Measurements from ENCODE around the gene FAM20C. TPM values are rescaled to one million over a fixed set of nuclear protein-coding genes. Genes with fewer than 3 reads are reported as not detected.
"Not testable (repeated sequence)": the region's sequence is repeated elsewhere in the genome, so short reads cannot be mapped to it uniquely, and the experiment has no call there.

Gene FAM20C
- total RNA-seq, 1 donor from 2014 or later, result 22.2 TPM

- H3K4me1 ChIP-seq, result peaks cover 12% of the 10 kb centered on the region
These were observed 13.0 kb downstream of the FAM20C start for GRCh38 chr7:205115-206010.

GRCh38 chr7:206351-206750, 14.0 kb downstream of the FAM20C start:
- H3K36me3 ChIP-seq, result peaks cover 50% of the 10 kb centered on the region
- not testable (repeated sequence) for DNase-seq

More at GRCh38 chr7:205115-206010, 13.0 kb downstream of the FAM20C start:
- H3K4me3 ChIP-seq, result no peak overlapping the region
- H3K27ac ChIP-seq (replicated peaks), result no peak overlapping the region
- no peaks in the 10 kb centered on the region for H3K27me3 ChIP-seq (ENCODE audit: low read depth)
- DNase-seq, result no peak
- TF ChIP-seq CTCF (IDR thresholded peaks at IDR 0.05; ENCODE audit: borderline replicate concordance), result no peak
- intact Hi-C loops (cut with micrococcal nuclease), result no loop called here
- peaks cover 54% of the 10 kb centered on the region for H3K36me3 ChIP-seq
- H3K9me3 ChIP-seq (replicated peaks), result no peaks in the 10 kb centered on the region

GRCh38 chr7:207418-208129, 15.2 kb downstream of the FAM20C start:
- Histone ChIP-seq H3K4me3 (no peak overlapping the region), H3K27me3 (ENCODE audit: low read depth) (no peaks in the 10 kb centered on the region), H3K27ac (replicated peaks) (no peak overlapping the region), H3K36me3 (peaks cover 44% of the 10 kb centered on the region), H3K4me1 (peaks cover 8% of the 10 kb centered on the region), H3K9me3 (replicated peaks) (no peaks in the 10 kb centered on the region)
- intact Hi-C loops (cut with micrococcal nuclease), result no loop called here
- DNase-seq, result no peak
- TF ChIP-seq CTCF (IDR thresholded peaks at IDR 0.05; ENCODE audit: borderline replicate concordance), result no peak

More at GRCh38 chr7:206351-206750, 14.0 kb downstream of the FAM20C start:
- H3K9me3 ChIP-seq (replicated peaks); H3K4me3 ChIP-seq; H3K4me1 ChIP-seq; intact Hi-C loops (cut with micrococcal nuclease); H3K27me3 ChIP-seq (ENCODE audit: low read depth); H3K27ac ChIP-seq (replicated peaks): not testable (repeated sequence)

GRCh38 chr7:208130-208673, 15.8 kb downstream of the FAM20C start:
- intact Hi-C loops (cut with micrococcal nuclease), result no loop called here
- TF ChIP-seq CTCF (IDR thresholded peaks at IDR 0.05; ENCODE audit: borderline replicate concordance), result no peak
- Histone ChIP-seq H3K27ac (replicated peaks) (no peak overlapping the region), H3K4me1 (peaks cover 8% of the 10 kb centered on the region), H3K27me3 (ENCODE audit: low read depth) (no peaks in the 10 kb centered on the region), H3K36me3 (peaks cover 44% of the 10 kb centered on the region), H3K9me3 (replicated peaks) (no peaks in the 10 kb centered on the region), H3K4me3 (no peak overlapping the region)
- no peak for DNase-seq

- H3K27ac ChIP-seq (replicated peaks), result no peak overlapping the region
- intact Hi-C loops (cut with micrococcal nuclease), result no loop called here
- no peaks in the 10 kb centered on the region for H3K9me3 ChIP-seq (replicated peaks)
- TF ChIP-seq CTCF (IDR thresholded peaks at IDR 0.05; ENCODE audit: borderline replicate concordance), result no peak
- peaks cover 8% of the 10 kb centered on the region for H3K4me1 ChIP-seq
- no peak for DNase-seq
- H3K4me3 ChIP-seq, result no peak overlapping the region
- no peaks in the 10 kb centered on the region for H3K27me3 ChIP-seq (ENCODE audit: low read depth)
- H3K36me3 ChIP-seq, result peaks cover 44% of the 10 kb centered on the region
These were observed 16.4 kb downstream of the FAM20C start for GRCh38 chr7:208816-209215.

Measured in left ventricle myocardium inferior (tissue), 1 donor.